ENCODE measurements around the gene CD200.

The CD200 gene

GRCh38 chr3:112333002-112333380 is at the start of gene CD200:
Gene CD200 (plus strand): TSS chr3:112333156. CDS start chr3:112333213, 57 bp downstream.
- no peak for DNase-seq (ENCODE audit: low spot score)

- DNase-seq (ENCODE audit: low spot score), result no peak
These were observed 43.9 kb upstream of the CD200 start for GRCh38 chr3:112289011-112289410.

GRCh38 chr3:112293368-112294321 is 39.3 kb upstream of the CD200 start, which contains the start of gene SLC9C1:
Gene SLC9C1 (minus strand): TSS chr3:112294216. CDS start chr3:112286791, 7,425 bp downstream.
- peak; percentile 58 for DNase-seq (ENCODE audit: low spot score)

- DNase-seq (ENCODE audit: low spot score), result no peak
These were observed 35.2 kb upstream of the CD200 start for GRCh38 chr3:112297714-112298113.

GRCh38 chr3:112298781-112299180 is 34.2 kb upstream of the CD200 start:
- no peak for DNase-seq (ENCODE audit: low spot score)

- DNase-seq (ENCODE audit: low spot score), result no peak
These were observed 30.7 kb upstream of the CD200 start for GRCh38 chr3:112302150-112302830.

GRCh38 chr3:112302881-112303763 is 29.8 kb upstream of the CD200 start:
- no peak for DNase-seq (ENCODE audit: low spot score)

GRCh38 chr3:112303764-112304325 is 29.1 kb upstream of the CD200 start:
- DNase-seq (ENCODE audit: low spot score), result no peak

- DNase-seq (ENCODE audit: low spot score), result no peak
These were observed 28.3 kb upstream of the CD200 start for GRCh38 chr3:112304611-112305010.

GRCh38 chr3:112306825-112307224 is 26.1 kb upstream of the CD200 start:
- DNase-seq (ENCODE audit: low spot score), result no peak

GRCh38 chr3:112307557-112307956 is 25.4 kb upstream of the CD200 start:
- no peak for DNase-seq (ENCODE audit: low spot score)

- DNase-seq (ENCODE audit: low spot score), result no peak
These were observed 24.6 kb upstream of the CD200 start for GRCh38 chr3:112308151-112308911.

- DNase-seq (ENCODE audit: low spot score), result no peak
These were observed 18.3 kb upstream of the CD200 start for GRCh38 chr3:112314649-112315048.

GRCh38 chr3:112315791-112316190 is 17.2 kb upstream of the CD200 start:
- no peak for DNase-seq (ENCODE audit: low spot score)

GRCh38 chr3:112319516-112320276 is 13.3 kb upstream of the CD200 start:
- no peak for DNase-seq (ENCODE audit: low spot score)

GRCh38 chr3:112320691-112321090 is 12.3 kb upstream of the CD200 start:
- no peak for DNase-seq (ENCODE audit: low spot score)

- DNase-seq (ENCODE audit: low spot score), result no peak
These were observed 10.9 kb upstream of the CD200 start for GRCh38 chr3:112321867-112322652.

GRCh38 chr3:112327371-112327951 is 5.5 kb upstream of the CD200 start:
- peak; percentile 52 for DNase-seq (ENCODE audit: low spot score)

- DNase-seq (ENCODE audit: low spot score), result no peak
These were observed 1.1 kb upstream of the CD200 start for GRCh38 chr3:112331851-112332250.
